ENCODE measurements around the gene UNC13B.

Gene UNC13B

GRCh38 chr9:35161713-35162604, at the start of gene UNC13B:
Gene UNC13B, plus strand, starts transcription at chr9:35162009. Its CDS starts 275 bp downstream, at chr9:35162284.
- H3K4me3 ChIP-seq (ENCODE audit: low read length) = peak within 1 kb of the TSS; percentile 84
- H3K27me3 ChIP-seq (ENCODE audit: control insufficient read depth, insufficient read depth, low read length) = no peaks in the 10 kb centered on the region
- no peaks in the 10 kb centered on the region for H3K4me1 ChIP-seq (ENCODE audit: control insufficient read depth, insufficient read depth, low read length)
- H3K9ac ChIP-seq (ENCODE audit: low read length) = peak within 1 kb of the TSS; percentile 16
- peak within 1 kb of the TSS; percentile 93 for H3K27ac ChIP-seq (ENCODE audit: low read depth, low read length)
- H3K36me3 ChIP-seq (ENCODE audit: control insufficient read depth, insufficient read depth, low read length) = no peaks in the 10 kb centered on the region

GRCh38 chr9:35112257-35113020, 49.4 kb upstream of the UNC13B start:
- Histone ChIP-seq H3K27me3 (ENCODE audit: control insufficient read depth, insufficient read depth, low read length) (no peaks in the 10 kb centered on the region), H3K9ac (ENCODE audit: low read length) (no peak overlapping the region), H3K4me1 (ENCODE audit: control insufficient read depth, insufficient read depth, low read length) (peaks cover 34% of the 10 kb centered on the region), H3K4me3 (ENCODE audit: low read length) (peak overlapping the region; percentile 61), H3K36me3 (ENCODE audit: control insufficient read depth, insufficient read depth, low read length) (peaks cover 6% of the 10 kb centered on the region), H3K27ac (ENCODE audit: low read depth, low read length) (peak overlapping the region; percentile 77)

GRCh38 chr9:35114113-35114839, 47.5 kb upstream of the UNC13B start:
- Histone ChIP-seq H3K27ac (ENCODE audit: low read depth, low read length) (peak overlapping the region; percentile 85), H3K27me3 (ENCODE audit: control insufficient read depth, insufficient read depth, low read length) (no peaks in the 10 kb centered on the region), H3K36me3 (ENCODE audit: control insufficient read depth, insufficient read depth, low read length) (no peaks in the 10 kb centered on the region), H3K4me3 (ENCODE audit: low read length) (peak overlapping the region; percentile 91), H3K4me1 (ENCODE audit: control insufficient read depth, insufficient read depth, low read length) (peaks cover 34% of the 10 kb centered on the region), H3K9ac (ENCODE audit: low read length) (peak overlapping the region; percentile 45)

- Histone ChIP-seq H3K27me3 (ENCODE audit: control insufficient read depth, insufficient read depth, low read length) (no peaks in the 10 kb centered on the region), H3K9ac (ENCODE audit: low read length) (peak overlapping the region; percentile 45), H3K4me1 (ENCODE audit: control insufficient read depth, insufficient read depth, low read length) (peaks cover 33% of the 10 kb centered on the region), H3K36me3 (ENCODE audit: control insufficient read depth, insufficient read depth, low read length) (no peaks in the 10 kb centered on the region), H3K27ac (ENCODE audit: low read depth, low read length) (peak overlapping the region; percentile 85), H3K4me3 (ENCODE audit: low read length) (peak overlapping the region; percentile 91)
Measured at GRCh38 chr9:35114840-35115628, 46.8 kb upstream of the UNC13B start.

- peak within 1 kb of the TSS; percentile 91 for H3K4me3 ChIP-seq (ENCODE audit: low read length)
- peaks cover 26% of the 10 kb centered on the region for H3K4me1 ChIP-seq (ENCODE audit: control insufficient read depth, insufficient read depth, low read length)
- peak within 1 kb of the TSS; percentile 85 for H3K27ac ChIP-seq (ENCODE audit: low read depth, low read length)
- H3K27me3 ChIP-seq (ENCODE audit: control insufficient read depth, insufficient read depth, low read length) = no peaks in the 10 kb centered on the region
- peak within 1 kb of the TSS; percentile 54 for H3K9ac ChIP-seq (ENCODE audit: low read length)
- H3K36me3 ChIP-seq (ENCODE audit: control insufficient read depth, insufficient read depth, low read length) = no peaks in the 10 kb centered on the region
Measured at GRCh38 chr9:35115680-35116538, 45.9 kb upstream of the UNC13B start, which contains the start of gene ATOSB. Gene ATOSB, minus strand, starts transcription at chr9:35115862. Its CDS starts 7,588 bp downstream, at chr9:35108274.

- Histone ChIP-seq H3K4me1 (ENCODE audit: control insufficient read depth, insufficient read depth, low read length) (peaks cover 25% of the 10 kb centered on the region), H3K9ac (ENCODE audit: low read length) (peak overlapping the region; percentile 54), H3K27ac (ENCODE audit: low read depth, low read length) (peak overlapping the region; percentile 85), H3K27me3 (ENCODE audit: control insufficient read depth, insufficient read depth, low read length) (no peaks in the 10 kb centered on the region), H3K4me3 (ENCODE audit: low read length) (peak overlapping the region; percentile 91), H3K36me3 (ENCODE audit: control insufficient read depth, insufficient read depth, low read length) (no peaks in the 10 kb centered on the region)
Measured at GRCh38 chr9:35116539-35116897, 45.3 kb upstream of the UNC13B start.

- H3K27ac ChIP-seq (ENCODE audit: low read depth, low read length) = peak overlapping the region; percentile 85
- H3K27me3 ChIP-seq (ENCODE audit: control insufficient read depth, insufficient read depth, low read length) = no peaks in the 10 kb centered on the region
- no peak overlapping the region for H3K9ac ChIP-seq (ENCODE audit: low read length)
- H3K4me3 ChIP-seq (ENCODE audit: low read length) = peak overlapping the region; percentile 91
- no peaks in the 10 kb centered on the region for H3K36me3 ChIP-seq (ENCODE audit: control insufficient read depth, insufficient read depth, low read length)
- H3K4me1 ChIP-seq (ENCODE audit: control insufficient read depth, insufficient read depth, low read length) = peaks cover 22% of the 10 kb centered on the region
Measured at GRCh38 chr9:35116898-35117551, 44.8 kb upstream of the UNC13B start.

- no peak overlapping the region for H3K4me3 ChIP-seq (ENCODE audit: low read length)
- H3K9ac ChIP-seq (ENCODE audit: low read length) = no peak overlapping the region
- no peaks in the 10 kb centered on the region for H3K4me1 ChIP-seq (ENCODE audit: control insufficient read depth, insufficient read depth, low read length)
- H3K27ac ChIP-seq (ENCODE audit: low read depth, low read length) = no peak overlapping the region
- H3K27me3 ChIP-seq (ENCODE audit: control insufficient read depth, insufficient read depth, low read length) = no peaks in the 10 kb centered on the region
- H3K36me3 ChIP-seq (ENCODE audit: control insufficient read depth, insufficient read depth, low read length) = no peaks in the 10 kb centered on the region
Measured at GRCh38 chr9:35134920-35135319, 26.9 kb upstream of the UNC13B start.

- H3K9ac ChIP-seq (ENCODE audit: low read length) = no peak overlapping the region
- no peaks in the 10 kb centered on the region for H3K36me3 ChIP-seq (ENCODE audit: control insufficient read depth, insufficient read depth, low read length)
- no peaks in the 10 kb centered on the region for H3K27me3 ChIP-seq (ENCODE audit: control insufficient read depth, insufficient read depth, low read length)
Measured at GRCh38 chr9:35135988-35136387, 25.8 kb upstream of the UNC13B start.

GRCh38 chr9:35136866-35137265, 24.9 kb upstream of the UNC13B start:
- Histone ChIP-seq H3K27me3 (ENCODE audit: control insufficient read depth, insufficient read depth, low read length) (no peaks in the 10 kb centered on the region), H3K9ac (ENCODE audit: low read length) (no peak overlapping the region), H3K4me3 (ENCODE audit: low read length) (no peak overlapping the region), H3K27ac (ENCODE audit: low read depth, low read length) (no peak overlapping the region), H3K36me3 (ENCODE audit: control insufficient read depth, insufficient read depth, low read length) (no peaks in the 10 kb centered on the region), H3K4me1 (ENCODE audit: control insufficient read depth, insufficient read depth, low read length) (no peaks in the 10 kb centered on the region)

More at GRCh38 chr9:35135988-35136387, 25.8 kb upstream of the UNC13B start:
- H3K4me1 ChIP-seq (ENCODE audit: control insufficient read depth, insufficient read depth, low read length) = no peaks in the 10 kb centered on the region
- H3K4me3 ChIP-seq (ENCODE audit: low read length) = no peak overlapping the region
- no peak overlapping the region for H3K27ac ChIP-seq (ENCODE audit: low read depth, low read length)
